G401.6 (cell line): ENCODE data around the gene SPOCK1.

Experiments
- FAIRE-seq: peaks from 2 replicates; lab custom pipeline; 2012; peaks lifted over from hg19 to GRCh38; lab: Jason Lieb, UNC

The SPOCK1 gene

DNA sequence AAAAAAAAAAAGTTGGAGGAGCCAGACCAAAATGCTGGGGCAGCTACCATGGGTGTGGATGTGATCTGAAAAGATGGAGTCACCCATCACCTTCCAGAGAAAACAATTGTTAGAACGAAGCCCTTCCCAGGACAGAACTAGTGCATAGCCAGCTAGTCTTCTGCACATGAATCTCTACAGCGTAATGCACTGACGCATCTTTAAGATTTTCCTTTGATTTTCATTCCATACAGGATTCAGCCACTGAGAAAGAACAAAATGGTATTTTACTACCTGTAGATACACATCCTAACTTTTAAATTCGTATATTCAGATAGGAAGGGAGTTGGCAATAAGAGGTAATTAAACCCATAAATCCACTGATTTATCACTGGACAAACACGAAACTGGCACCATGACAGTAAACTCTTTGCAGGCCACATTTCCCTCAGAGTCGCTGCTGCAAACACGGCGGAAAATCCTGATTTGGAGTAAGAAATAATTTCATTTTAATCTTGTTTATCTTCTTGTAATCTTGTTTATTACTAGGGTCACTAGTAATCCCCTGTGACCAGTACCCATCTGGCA lies 206.6 kb downstream of the SPOCK1 start:
- FAIRE-seq, result no peak

DNA sequence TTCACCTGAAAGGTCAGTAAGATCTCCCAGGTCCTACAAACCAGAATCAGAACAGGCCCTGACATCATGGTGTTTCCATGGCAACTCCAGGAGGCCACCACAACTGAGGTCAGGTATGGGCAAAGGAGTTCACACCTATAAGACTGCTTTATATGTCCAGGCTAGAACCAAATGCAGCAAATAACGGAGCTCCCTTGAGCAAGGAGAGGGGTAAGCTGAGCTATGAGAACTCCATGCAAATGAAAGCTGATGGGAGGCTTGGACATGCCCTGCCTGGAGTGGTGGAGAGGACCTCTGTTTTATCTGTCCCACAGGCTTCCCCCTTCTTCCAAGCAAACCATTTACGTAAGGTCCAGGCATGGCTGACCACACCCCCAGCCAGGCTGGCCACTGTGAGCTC lies 207.7 kb downstream of the SPOCK1 start:
- FAIRE-seq, result no peak

DNA sequence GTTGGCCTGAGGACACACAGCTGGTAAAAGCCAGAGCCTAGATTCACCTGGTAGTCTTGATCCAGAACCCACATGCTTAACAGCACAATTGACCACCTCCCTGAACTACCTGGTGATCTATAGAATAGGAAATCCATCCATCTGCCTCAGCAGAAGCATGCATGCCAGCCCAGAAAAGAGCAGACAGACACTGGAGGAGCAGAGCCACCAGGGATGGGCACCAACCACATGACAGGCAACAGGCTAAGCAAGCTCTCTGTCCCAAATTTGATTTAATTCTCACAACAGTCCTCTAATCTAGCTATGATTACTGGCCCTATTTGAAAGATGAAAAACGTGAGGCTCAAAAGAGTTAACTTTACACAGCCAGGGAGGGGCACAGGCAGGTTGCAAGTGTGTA lies 208.1 kb downstream of the SPOCK1 start:
- FAIRE-seq, result no peak

DNA sequence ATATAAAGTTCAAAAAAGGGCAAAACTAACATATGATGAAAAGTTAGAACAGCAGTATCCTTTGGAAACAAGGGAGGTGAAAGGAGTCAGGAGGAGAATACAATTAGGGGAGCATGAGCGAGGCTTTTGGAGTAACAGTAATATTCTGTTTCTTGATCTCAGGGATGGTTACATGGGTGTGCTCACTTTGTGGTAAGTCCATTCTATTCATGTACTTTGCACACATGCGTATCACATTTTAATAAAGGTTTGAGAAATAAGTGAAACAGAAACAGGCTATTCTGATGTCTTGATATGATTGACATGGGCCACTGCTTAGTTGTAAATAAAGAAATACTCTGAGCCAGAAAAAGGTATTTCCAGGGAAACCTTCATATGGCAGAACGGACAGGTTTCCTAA lies 208.8 kb downstream of the SPOCK1 start:
- FAIRE-seq, result no peak

DNA sequence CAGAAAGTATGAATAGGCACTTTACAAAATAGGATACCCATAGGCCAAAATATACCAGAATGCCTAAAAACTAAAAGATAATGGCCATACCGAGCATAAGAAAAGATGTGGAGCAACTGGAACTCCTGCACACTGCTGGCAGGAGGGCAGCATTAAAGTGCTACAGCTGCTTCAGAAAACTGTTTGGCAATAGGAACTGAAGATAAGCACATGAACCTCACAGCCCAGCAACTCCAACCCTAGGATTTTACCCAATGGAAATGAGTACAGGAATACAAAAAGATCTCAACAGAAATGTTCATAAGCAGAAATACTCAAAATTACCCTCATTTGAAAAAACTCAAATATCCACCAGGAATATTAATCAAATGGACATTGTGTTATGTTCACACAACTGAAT lies 209.3 kb downstream of the SPOCK1 start:
- FAIRE-seq, result no peak

DNA sequence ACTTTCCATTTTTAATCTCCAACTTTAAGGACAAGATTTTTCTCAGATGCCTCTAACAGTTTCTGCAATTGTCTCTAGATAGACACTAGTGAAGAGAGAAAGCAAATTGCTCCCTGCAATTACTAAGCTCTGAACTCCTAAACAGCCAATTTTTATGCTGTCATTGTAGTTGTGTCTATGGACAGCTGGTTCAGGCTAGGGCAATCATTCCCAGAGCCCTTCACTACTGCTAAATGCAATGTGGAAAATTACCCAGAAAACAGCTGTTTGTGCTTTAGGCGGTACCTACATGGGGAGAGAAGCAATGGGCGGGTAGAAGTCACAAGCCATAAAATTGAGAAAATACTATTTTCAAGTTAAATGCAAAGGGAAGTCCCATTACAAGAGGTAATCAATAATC lies 211.6 kb downstream of the SPOCK1 start:
- no peak for FAIRE-seq

DNA sequence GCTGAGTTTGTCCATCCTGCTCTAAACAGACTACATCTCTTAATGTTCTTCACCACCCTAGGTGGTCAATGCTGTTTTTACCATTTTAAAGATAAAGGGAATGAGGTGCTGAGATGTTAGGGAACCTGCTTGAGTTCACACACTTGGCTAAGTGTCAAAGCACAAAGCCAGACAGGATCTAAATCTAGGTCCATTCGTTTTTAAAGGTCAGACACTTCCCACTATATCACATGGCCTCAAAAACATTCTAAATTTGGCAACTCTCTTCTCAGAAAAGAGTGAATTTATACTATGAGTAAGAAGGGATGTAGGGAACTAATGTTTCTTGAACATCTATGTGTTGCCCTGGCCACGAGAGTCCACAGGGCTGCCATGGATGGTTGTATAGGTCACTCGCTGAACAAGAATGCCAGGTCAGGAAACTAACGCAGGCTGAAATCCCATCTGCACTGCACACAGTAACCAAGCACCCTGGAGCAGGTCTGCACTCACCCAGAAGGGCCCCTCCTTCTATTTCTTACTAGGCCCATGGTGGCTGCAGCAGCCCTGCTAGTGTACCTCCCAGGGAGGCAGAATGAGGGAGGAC lies 213.0 kb downstream of the SPOCK1 start:
- FAIRE-seq, result no peak

DNA sequence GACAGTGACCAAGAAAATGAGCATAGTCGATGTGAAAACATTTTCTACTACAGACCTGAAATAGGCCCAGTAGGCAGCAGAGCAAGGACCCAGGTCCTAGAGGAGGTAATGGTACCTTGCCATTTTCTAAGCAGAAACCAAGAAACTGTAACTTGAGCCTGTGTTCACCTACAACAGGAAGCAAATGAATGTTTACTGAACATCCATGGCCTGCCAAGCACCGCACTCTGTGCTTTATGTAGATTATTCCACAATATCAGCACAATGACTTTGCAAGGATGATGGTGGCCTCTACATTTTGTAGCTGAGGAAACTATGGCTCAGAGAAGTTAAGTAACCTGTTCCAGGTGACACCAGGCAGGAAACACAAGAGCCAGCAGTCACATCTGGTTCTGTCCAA lies 215.3 kb downstream of the SPOCK1 start:
- FAIRE-seq, result no peak

DNA sequence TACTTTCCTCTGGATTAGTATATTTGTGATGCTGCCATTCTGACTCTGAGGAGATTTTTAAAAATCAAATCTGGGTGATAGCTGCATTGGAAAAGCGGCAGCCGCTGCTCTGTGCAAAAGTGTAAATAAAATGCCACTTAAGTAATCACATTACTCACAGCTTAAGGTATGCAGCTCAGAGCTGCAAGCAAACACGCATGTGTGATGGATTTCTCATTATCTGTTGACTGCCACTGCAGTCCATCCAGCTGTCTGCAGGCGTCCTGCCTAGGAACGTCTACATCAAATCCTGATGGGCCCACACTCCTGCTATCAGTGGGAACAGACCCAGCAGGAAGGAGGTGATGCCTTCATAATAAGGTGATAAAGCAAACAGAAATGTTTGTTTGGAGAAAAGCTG lies 216.9 kb downstream of the SPOCK1 start:
- no peak for FAIRE-seq

DNA sequence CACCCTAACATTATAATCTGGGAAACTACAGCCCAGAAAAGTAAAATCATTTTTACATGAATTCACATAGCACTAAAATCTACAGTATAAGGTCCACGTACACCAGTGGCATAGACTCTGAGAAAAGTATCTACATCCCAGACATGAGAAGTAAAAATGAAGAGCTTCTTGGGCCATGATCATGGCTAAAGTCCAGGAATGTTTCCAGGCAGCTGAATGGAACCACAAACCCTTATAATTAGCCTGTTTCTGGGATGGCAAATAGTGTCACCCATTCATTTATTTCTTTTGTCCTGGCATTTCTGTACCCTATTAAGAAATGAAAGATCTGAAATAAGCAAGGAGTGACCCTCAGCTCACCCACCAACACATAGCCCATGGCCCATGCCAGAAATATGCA lies 217.9 kb downstream of the SPOCK1 start:
- FAIRE-seq, result no peak

DNA sequence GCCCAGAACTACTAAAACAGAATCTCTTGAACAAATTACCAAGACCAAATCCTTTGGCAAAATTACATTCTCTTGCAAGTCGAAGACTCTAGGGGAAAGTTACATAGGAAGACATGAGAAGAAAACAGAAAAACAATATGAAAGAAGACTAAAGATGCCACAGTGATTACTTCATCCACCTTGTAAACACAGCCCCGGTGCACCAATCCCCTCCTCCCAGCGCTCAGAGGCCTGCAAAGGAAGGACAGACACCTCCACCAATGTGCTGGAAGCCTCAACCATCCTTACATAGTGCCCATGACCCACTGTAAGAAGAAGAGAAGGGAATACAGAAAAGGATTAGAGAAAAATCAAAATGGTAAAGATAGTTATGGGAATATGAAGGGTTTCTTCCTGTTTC lies 218.5 kb downstream of the SPOCK1 start:
- no peak for FAIRE-seq

DNA sequence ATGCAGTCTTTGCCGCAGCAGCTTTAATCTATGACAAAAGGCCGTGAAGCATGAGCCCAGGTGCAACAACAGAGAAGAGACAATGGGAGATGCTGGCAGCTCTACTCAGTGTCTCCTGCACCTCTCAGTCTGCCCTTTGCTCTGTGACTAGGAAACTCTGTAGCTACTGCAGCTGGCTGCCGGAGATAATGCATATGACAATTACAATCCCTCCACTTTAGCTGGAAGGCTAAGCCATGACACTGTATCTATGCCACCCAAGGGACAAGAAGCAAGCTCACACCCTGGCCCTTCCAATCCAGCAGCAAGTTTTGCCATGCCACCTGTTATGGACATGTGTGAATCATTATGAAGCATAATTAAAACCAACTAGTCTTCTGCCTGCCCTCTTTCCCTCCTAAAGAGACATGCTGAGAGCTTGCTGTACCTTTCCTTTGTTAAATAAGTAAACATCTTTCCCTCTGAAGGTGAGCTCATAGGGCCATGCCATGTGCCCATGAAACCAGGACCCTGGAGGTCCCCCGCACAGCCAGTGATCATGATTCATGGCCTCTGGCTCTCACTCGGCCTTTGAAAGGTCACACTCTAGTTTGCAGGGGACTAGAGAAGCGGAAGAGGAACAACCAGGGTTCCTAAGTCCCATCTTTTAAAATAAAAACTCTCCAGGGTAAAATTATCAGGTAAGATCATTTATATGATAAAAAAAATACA lies 219.4 kb downstream of the SPOCK1 start:
- FAIRE-seq, result no peak

DNA sequence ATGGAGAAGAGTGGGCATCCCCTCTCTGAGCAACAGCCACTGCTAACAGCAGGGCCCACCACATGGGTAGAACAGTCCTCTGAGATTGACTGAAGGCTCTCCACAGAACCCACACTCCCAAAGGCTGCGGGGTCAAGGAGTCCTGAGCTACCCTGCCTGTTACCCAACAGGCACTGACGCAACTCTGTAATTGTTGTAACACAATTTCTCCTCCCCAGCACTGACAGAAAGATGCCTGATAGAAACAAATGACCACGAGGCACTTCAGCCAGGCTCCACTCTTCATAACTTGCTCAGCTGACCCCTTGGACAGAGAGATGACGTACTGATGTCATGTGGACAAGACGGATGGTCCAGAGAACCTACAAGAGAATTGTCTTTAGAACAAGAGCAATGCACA lies 220.7 kb downstream of the SPOCK1 start:
- FAIRE-seq, result no peak

DNA sequence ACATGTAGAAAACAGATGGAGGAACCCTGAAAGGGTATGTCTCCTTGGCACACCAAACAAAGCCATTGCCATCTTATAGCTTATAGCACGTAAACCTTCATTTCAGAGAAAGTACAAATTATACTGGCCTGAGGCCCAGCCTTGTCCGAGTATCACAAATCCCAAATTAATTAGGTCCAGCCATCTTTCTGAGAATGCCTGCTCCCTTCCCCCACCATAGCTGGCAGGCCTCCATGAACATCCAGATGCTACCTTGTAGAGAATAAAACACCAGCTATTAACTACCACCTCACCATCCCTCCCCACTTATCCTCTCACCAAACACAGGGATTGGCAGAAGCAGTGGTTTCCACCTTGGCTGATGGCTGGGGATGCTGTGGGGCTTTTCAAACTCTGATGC lies 224.0 kb downstream of the SPOCK1 start:
- no peak for FAIRE-seq

DNA sequence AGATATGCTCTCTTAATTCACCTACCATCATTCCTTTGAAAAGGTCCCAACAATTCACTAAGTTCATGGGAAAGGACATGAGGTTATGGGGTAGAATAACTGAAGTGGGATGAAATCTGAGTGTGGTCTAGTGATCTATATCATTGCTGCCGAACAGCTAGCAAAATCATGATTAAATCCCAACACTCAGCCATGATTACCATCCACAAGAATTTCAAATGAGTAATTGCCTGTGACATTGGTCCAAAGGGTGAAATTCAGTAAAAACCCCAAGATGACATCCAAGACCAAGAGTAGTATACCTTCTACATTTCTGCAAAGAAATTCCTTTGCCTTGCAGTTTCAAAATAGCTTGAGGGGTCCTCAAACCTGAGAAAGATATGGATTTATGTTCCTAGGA lies 225.6 kb downstream of the SPOCK1 start:
- FAIRE-seq, result no peak

DNA sequence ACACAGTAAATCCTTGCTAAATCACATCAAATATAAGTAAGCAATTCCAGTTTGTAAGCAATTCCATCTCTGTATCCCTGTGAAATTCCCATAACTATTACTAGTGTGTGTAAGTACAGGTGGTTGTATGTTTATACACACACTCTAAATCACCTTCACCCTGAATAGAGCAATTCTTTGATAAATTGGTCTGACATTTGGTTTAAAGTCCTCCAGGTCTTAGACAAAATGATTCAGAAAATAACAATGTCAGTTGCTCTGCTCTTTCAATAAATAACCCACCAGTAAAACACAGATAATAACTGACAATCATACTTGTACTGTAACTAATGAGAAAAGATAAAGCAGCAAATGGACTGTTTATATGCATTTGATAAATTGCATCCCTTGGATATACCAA lies 226.3 kb downstream of the SPOCK1 start:
- no peak for FAIRE-seq

DNA sequence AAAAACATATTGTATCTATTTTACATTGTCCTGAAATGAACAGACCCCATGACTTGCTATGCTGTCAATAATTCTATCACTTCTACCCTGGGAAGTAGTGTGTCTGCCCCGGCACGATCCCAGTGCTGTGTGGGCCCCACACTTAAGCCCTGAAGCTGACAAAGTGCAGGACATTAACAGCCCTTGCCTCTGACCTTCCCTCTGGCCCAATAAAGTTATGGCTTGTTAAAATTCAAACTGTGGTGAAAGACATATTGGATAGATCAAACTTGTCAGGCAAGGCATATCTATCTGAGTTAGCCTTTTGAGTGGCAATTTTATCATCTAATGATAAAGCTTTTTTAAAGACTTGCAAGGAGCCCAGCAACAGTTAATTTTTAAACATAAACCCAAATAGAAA lies 229.2 kb downstream of the SPOCK1 start:
- FAIRE-seq, result no peak

DNA sequence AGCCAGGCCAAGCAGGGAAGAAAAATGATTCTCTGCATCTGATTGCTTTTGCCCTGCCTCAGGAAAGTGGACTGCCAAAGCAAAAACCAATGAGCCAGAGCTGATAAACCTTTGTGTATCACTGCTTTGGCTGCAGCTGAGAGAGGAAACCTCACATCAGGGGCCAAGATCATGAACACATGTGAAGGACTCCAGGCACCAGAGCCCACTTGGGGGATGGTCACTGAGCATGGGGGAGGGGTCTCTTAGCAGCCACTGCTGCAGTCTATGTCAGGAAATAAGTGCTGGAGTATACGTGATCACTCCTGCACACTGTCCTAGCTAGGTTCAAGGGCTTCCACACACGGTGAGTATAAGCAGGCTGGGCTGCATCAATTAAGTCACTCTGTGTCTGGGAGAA lies 229.9 kb downstream of the SPOCK1 start:
- no peak for FAIRE-seq

DNA sequence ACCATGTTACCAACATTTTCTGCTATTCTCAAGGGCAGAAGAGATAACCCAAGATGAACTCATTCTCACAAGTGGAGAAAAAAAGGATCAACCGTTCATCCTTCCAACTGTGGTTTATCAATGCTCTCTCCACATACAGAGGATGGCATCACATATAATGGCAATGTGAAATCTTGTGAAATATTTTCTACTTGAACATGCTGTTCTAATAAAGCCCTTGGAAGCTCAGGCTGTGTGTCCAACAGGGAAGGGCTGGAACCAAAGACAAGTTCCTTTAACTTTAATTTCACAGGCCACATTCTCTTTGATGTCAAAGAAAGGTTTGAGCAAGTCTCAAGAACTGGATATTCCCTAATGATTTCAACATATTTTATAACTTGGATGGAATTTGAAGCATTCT lies 230.5 kb downstream of the SPOCK1 start:
- no peak for FAIRE-seq

DNA sequence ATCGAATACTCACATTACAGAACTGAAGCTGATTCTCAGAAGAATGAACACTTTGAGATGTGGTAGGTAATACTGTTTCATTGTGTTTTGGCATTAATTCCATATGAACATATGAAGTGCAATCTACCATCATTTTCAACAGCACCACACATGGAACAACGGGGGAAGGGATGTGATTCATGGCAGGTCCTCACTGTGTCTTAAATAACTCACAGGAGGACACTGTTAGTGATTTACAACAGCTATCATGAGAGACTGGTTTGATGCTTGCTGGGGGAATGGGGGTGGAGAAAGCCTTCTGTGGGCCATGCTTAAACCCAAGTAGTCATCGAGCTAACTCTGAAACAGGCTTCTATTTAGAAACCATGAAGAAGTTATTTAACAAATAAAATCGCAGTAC lies 232.9 kb downstream of the SPOCK1 start:
- no peak for FAIRE-seq

DNA sequence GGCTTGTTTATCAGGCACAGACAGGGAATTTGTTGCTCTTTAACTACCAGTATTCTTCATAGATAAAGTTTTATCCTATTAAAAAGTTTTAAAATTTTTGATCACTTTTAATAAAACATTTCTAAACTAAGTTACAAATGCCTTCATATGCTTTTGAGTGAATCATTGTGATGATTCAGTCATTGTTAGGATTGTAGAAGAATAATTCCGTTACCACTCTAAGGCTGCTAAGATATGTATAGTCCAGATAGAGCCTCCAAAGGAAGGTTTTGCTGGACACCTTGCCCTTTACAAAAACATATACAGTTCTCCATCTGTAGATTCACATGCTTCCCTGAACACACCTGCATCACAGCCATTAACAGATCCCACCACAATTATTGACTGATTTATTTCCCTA lies 233.7 kb downstream of the SPOCK1 start:
- no peak for FAIRE-seq

DNA sequence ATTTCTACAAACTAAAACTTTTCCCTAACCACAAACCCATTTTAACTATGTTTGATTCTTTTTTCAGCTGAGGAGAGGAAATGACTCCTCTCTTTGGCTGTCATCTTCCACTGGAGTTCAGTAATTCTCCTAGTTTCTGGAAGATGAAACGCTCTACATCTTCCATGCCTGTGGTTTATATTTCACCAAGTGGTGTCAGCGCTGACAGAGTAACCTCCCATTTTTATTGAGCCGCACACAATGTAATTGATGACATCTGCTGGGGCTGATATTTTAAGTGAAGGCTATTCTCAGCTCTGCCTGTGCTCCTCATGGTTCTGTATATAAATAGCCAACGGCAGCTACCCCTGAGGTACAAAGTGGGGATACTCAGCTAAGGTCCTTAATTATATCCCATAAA lies 234.6 kb downstream of the SPOCK1 start:
- no peak for FAIRE-seq

DNA sequence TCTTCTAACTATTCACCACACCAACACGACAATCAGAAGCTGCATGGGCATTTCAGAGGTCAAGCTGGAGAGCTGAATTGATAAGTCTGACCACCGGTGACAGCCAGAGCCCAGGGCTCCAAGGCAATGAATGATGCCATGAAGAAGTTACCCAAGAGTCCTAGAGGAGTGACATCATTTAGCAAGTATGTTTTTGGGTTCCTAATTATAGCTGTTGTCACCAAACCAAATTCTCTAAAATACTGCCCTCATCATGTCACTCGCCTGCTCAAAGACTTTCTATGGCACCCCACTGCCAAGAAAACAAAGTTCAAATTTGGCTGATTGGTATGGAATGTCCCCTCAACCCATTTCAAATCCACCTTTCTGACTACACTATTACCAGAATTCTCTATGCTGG lies 235.1 kb downstream of the SPOCK1 start:
- no peak for FAIRE-seq

DNA sequence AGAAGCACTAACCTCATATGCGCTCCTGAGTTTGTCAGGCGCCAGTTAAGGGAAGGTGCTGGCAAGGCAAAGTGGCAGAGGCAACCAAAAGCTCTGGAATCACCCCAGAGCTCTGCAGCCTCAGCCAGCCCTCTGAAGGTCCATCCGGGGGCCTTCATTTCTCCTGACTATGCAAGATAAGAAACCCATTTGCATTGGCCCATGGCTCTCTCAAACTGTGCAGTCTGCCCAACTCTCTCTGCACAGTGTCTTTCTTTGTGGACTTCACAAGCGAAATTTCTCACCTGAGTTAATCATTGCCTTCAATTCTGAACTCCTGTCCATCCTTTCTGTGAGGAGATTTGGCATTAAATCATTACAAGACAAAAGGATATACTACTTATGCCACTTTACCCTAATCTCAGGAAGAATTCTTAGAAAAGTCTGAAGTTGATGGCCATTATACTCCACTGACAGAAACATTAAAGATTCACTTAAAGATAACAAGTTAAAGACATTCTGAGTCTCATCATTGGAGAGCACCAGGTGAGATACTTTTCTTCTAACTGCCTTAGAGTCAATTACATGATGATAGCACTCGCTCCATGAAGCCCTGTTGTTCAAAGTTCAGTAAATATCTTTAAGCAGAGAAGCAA lies 235.6 kb downstream of the SPOCK1 start:
- no peak for FAIRE-seq
